ENCODE measurements around the gene AUP1. TPM values are rescaled to one million over a fixed set of nuclear protein-coding genes. Genes with fewer than 3 reads are reported as not detected.

The AUP1 gene
- total and polyA plus RNA-seq, 2 of the 8 experiments (the other 6 are each of a cell fraction or from before 2014, with no cell fraction given): 83.4 to 121 TPM

DNA sequence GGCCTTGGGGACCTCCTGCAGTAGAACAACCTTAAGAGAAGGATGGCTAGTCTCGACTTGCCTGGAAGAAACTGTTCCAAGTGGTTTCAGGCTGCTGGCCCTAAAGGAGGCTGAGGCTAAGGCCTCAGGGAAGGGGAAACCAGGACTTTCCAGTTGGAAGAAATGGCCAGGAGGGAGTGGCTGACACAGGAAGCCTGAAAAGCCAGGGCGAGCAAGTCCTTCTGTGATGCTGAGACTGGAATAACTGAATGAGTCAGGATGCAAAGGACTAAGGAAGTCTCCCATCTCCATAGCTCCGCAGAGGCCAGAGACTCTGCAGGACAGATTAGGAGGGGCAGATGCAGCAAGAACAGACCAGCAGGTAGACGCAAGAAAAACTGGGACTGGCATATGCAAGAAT, 7.6 kb upstream of the AUP1 start:
- FAIRE-seq: no peak
- H3K9ac ChIP-seq (replicated peaks in 1 of 4; ENCODE audit: extremely low read depth in 1 of 4, low read depth in 3 of 4, low read length in 3 of 4): no peak overlapping the region
- no peak overlapping the region for H3K4ac ChIP-seq (replicated peaks; ENCODE audit: insufficient read length, low read depth, low read length)
- H3K23me2 ChIP-seq (ENCODE audit: low read depth, low read length): no peaks in the 10 kb centered on the region; the same call in 1 of the 2 replicates
- H2AK5ac ChIP-seq (ENCODE audit: low read depth, low read length): no peak overlapping the region
- no peak overlapping the region for H2BK15ac ChIP-seq (ENCODE audit: low read length)
- ChIA-PET POLR2A (ENCODE audit: partially characterized antibody) (interaction anchor here (1.2 kb wide), 1 partner anchor 18 kb away, joined by 3 read pairs; no protein-coding TSS in a partner anchor), CTCF (ENCODE audit: partially characterized antibody) (no interaction called here)
- TF ChIP-seq CTBP2 (IDR thresholded peaks at IDR 0.05; ENCODE audit: borderline replicate concordance, insufficient read depth, insufficient read length, low read length) (no peak), TAF7 (optimal IDR thresholded peaks at IDR 0.05; ENCODE audit: borderline replicate concordance, low read depth, low read length) (no peak), RNF2 (IDR thresholded peaks at IDR 0.05; ENCODE audit: borderline replicate concordance, low read depth, low read length, missing control alignments, poor library complexity, severe bottlenecking) (no peak), KDM5A (IDR thresholded peaks at IDR 0.05; ENCODE audit: low read length) (no peak), RBBP5 (IDR thresholded peaks at IDR 0.05; ENCODE audit: borderline replicate concordance, low read depth, low read length) (no peak)
- H4K8ac ChIP-seq (ENCODE audit: extremely low read depth, insufficient read depth, low read length): no peak overlapping the region
- no peak overlapping the region for H2BK120ac ChIP-seq (replicated peaks; ENCODE audit: low read depth, low read length)
- H4K5ac ChIP-seq (ENCODE audit: insufficient read length, low read depth, low read length): no peak overlapping the region
- no peak overlapping the region for H2BK5ac ChIP-seq (ENCODE audit: low read depth, low read length)
- no peak overlapping the region for H2AFZ ChIP-seq (ENCODE audit: low read length)
- no peak overlapping the region for H3K4me2 ChIP-seq (ENCODE audit: insufficient read depth in 1 of 2, low read depth in 2 of 2, low read length in 2 of 2)
- no peak overlapping the region for H3K23ac ChIP-seq (ENCODE audit: insufficient read length)
- DNase-seq (ENCODE audit: low read depth in 1 of 2, low spot score in 2 of 2): no peak
- no peak overlapping the region for H3K18ac ChIP-seq (ENCODE audit: extremely low read depth, low read length)
- H3K27ac ChIP-seq (ENCODE audit: low read depth, low read length): no peak overlapping the region
- H3K27me3 ChIP-seq (replicated peaks in 1 of 4; ENCODE audit: control insufficient read depth in 3 of 4, extremely low read depth in 1 of 4, insufficient read depth in 3 of 4, low read length in 3 of 4): no peaks in the 10 kb centered on the region
- H3K56ac ChIP-seq (replicated peaks; ENCODE audit: insufficient read length, low read depth, low read length): no peak overlapping the region
- H3K79me2 ChIP-seq (ENCODE audit: control insufficient read depth in 1 of 2, insufficient read depth in 2 of 2, low read length in 2 of 2): no peaks in the 10 kb centered on the region
- H2BK12ac ChIP-seq (ENCODE audit: low read depth, low read length): no peak overlapping the region
- H4K20me1 ChIP-seq (replicated peaks in 1 of 2; ENCODE audit: control insufficient read depth in 1 of 2, insufficient read depth in 2 of 2, low read length in 2 of 2): peaks cover 3 to 10% of the 10 kb centered on the region in 2 experiments
- no peak overlapping the region for H3K4me3 ChIP-seq (ENCODE audit: extremely low read depth in 1 of 4, insufficient read depth in 2 of 4, low read depth in 3 of 4, low read length in 4 of 4)
- no peaks in the 10 kb centered on the region for H3K79me1 ChIP-seq (ENCODE audit: low read depth, low read length)
- no peaks in the 10 kb centered on the region for H3K9me3 ChIP-seq (ENCODE audit: insufficient read depth in 2 of 2, low read depth in 1 of 2, low read length in 1 of 2)
- no peaks in the 10 kb centered on the region; a peak in 1 of 7 replicates for H3K4me1 ChIP-seq (replicated peaks in 1 of 4; ENCODE audit: control insufficient read depth in 3 of 4, insufficient read depth in 4 of 4, low read length in 3 of 4)
- H2BK20ac ChIP-seq (ENCODE audit: low read length): no peak overlapping the region
- H3K36me3 ChIP-seq (ENCODE audit: control insufficient read depth in 2 of 4, insufficient read depth in 4 of 4, low read length in 3 of 4): peaks cover 2 to 17% (median 8%) of the 10 kb centered on the region in 4 experiments; a peak in 7 of 8 replicates
- H3K14ac ChIP-seq (ENCODE audit: insufficient read length): no peak overlapping the region
- no peak overlapping the region for H4K91ac ChIP-seq (replicated peaks; ENCODE audit: insufficient read length, low read length)
- WGBS, 2 experiments (ENCODE audit: extremely low coverage in 1 of 2, insufficient coverage in 1 of 2, insufficient read length in 1 of 2, insufficient replicate concordance in 2 of 2, low coverage in 1 of 2, low lambda C conversion rate in 2 of 2, missing lambda C conversion rate in 1 of 2): 78% methylated on average over 4 of the region's 4 CpGs; no CpG with 5 or more reads in 1 of the 2 experiments
